ENCODE data around the gene DYSF.

DNA sequence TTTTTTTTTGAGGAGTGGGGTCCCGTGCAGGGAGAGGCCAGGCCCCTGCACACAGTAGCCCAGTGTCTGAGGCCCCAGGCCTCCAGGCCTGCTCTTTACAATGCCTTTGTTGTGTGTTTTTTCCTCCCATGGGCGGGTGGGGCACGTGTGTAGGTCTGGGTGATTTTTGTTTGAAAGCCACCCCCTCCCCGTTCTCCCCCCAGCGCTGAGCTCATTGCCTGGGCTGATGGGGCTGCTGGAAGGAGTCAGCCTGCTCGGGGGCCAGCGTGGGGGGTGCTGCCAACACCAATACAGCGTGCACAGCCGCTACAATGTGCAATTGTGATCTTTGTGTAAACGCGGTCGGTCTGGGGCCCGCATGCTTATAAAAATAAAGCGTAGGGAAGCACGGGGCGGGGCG lies 142.7 kb downstream of the DYSF start:
- TF ChIP-seq POLR2AphosphoS5 (IDR thresholded peaks at IDR 0.05; ENCODE audit: low read depth, low read length) (no peak), SIN3A (IDR thresholded peaks at IDR 0.05; ENCODE audit: borderline replicate concordance, insufficient read depth, low read length) (no peak), TAF1 (IDR thresholded peaks at IDR 0.05; ENCODE audit: borderline replicate concordance, insufficient read depth, low read length) (no peak)

Measured in PFSK-1 (cell line).